ENCODE results near the gene ASB16. TPM values are rescaled to one million over a fixed set of nuclear protein-coding genes. Genes with fewer than 3 reads are reported as not detected.
"Not testable (repeated sequence)": the region's sequence is repeated elsewhere in the genome, so short reads cannot be mapped to it uniquely, and the experiment has no call there.

The ASB16 gene
- total and polyA plus RNA-seq, 9 of the 15 experiments (the other 6 are each of a cell fraction or from before 2014, with no cell fraction given), result 0.03 to 0.07 TPM; not detected in 7

- POLR2A ChIA-PET, result interaction anchor here (0.6 to 4.0 kb wide), 4 partner anchors 10 to 408 kb away, joined by 3 to 20 read pairs (median 3); partner anchors contain the start of gene HDAC5
- 84% methylated on average over 2 of the region's 3 CpGs for WGBS (ENCODE audit: insufficient coverage, low coverage, missing lambda C conversion rate)
- H3K9me3 ChIP-seq (replicated peaks; ENCODE audit: control insufficient read depth, insufficient read depth, low read depth, low read length); DNase-seq (ENCODE audit: extremely low read depth in 1 of 4, low spot score in 3 of 4); H3K27me3 ChIP-seq (ENCODE audit: control insufficient read depth in 2 of 2, insufficient read depth in 2 of 2, low read length in 2 of 2); BruUV-seq (replicated peaks); H2AFZ ChIP-seq (ENCODE audit: low read depth, low read length); H3K4me2 ChIP-seq (ENCODE audit: insufficient read depth, low read length); ATAC-seq; CTCF ChIA-PET (ENCODE audit: low intra/inter-chr PET ratio); intact Hi-C loops (cut with micrococcal nuclease); H3K27ac ChIP-seq (ENCODE audit: extremely low read depth, low read depth, low read length); FAIRE-seq; H3K4me3 ChIP-seq; H3K9me1 ChIP-seq (ENCODE audit: control insufficient read depth, insufficient read depth, low read length); in situ Hi-C loops (cut with MboI): not testable (repeated sequence)
- H3K4me1 ChIP-seq (replicated peaks in 1 of 2; ENCODE audit: control insufficient read depth in 2 of 2, insufficient read depth in 2 of 2, low read length in 2 of 2), result peaks cover 15 to 24% of the 10 kb centered on the region in 2 experiments; a peak in 4 of 5 replicates
- peaks cover 43% of the 10 kb centered on the region for H3K79me2 ChIP-seq (ENCODE audit: control insufficient read depth, insufficient read depth, low read length)
- H3K36me3 ChIP-seq (ENCODE audit: control insufficient read depth, insufficient read depth, low read length), result peaks cover 85% of the 10 kb centered on the region
- H3K9ac ChIP-seq (ENCODE audit: insufficient read depth in 1 of 2, low read depth in 2 of 2, low read length in 2 of 2), result peak overlapping the region in 1 of 2 experiments; percentile 70; a peak in 1 of 4 replicates
- H4K20me1 ChIP-seq (replicated peaks; ENCODE audit: control insufficient read depth, insufficient read depth, low read length), result peaks cover 17% of the 10 kb centered on the region
Observed at GRCh38 chr17:44149066-44149465, 21.4 kb upstream of the ASB16 start.

- FAIRE-seq, result no peak
- Histone ChIP-seq H3K36me3 (ENCODE audit: control insufficient read depth, insufficient read depth, low read length) (peaks cover 92% of the 10 kb centered on the region), H4K20me1 (replicated peaks; ENCODE audit: control insufficient read depth, insufficient read depth, low read length) (peaks cover 17% of the 10 kb centered on the region), H3K9me3 (replicated peaks; ENCODE audit: control insufficient read depth, insufficient read depth, low read depth, low read length) (no peaks in the 10 kb centered on the region), H3K27me3 (ENCODE audit: control insufficient read depth in 2 of 2, insufficient read depth in 2 of 2, low read length in 2 of 2) (no peaks in the 10 kb centered on the region), H3K9ac (ENCODE audit: insufficient read depth in 1 of 2, low read depth in 2 of 2, low read length in 2 of 2) (peak overlapping the region in 1 of 2 experiments; percentile 66; a peak in 1 of 4 replicates), H3K79me2 (ENCODE audit: control insufficient read depth, insufficient read depth, low read length) (peaks cover 43% of the 10 kb centered on the region), H3K4me2 (ENCODE audit: insufficient read depth, low read length) (peak overlapping the region; percentile 10), H3K4me3 (no peak overlapping the region), H3K9me1 (ENCODE audit: control insufficient read depth, insufficient read depth, low read length) (no peaks in the 10 kb centered on the region), H3K27ac (ENCODE audit: extremely low read depth, low read depth, low read length) (peak overlapping the region; percentile 20; the same call in 2 of the 3 replicates), H3K4me1 (replicated peaks in 1 of 2; ENCODE audit: control insufficient read depth in 2 of 2, insufficient read depth in 2 of 2, low read length in 2 of 2) (peaks cover 15 to 24% of the 10 kb centered on the region in 2 experiments; a peak in 4 of 5 replicates), H2AFZ (ENCODE audit: low read depth, low read length) (no peak overlapping the region)
- 95% methylated on average over 4 of the region's 4 CpGs for WGBS (ENCODE audit: insufficient coverage, low coverage, missing lambda C conversion rate)
- intact Hi-C loops (cut with micrococcal nuclease), result no loop called here
- POLR2A ChIA-PET, result interaction anchor here (0.6 to 2.2 kb wide), 10 partner anchors 8 to 1570 kb away, joined by 3 to 14 read pairs (median 4); partner anchors contain the start of genes HROB and TMUB2
- TF ChIP-seq ZC3H8 (IDR thresholded peaks at IDR 0.05) (no peak), RBFOX2 (IDR thresholded peaks at IDR 0.05; ENCODE audit: low read depth, low read length) (0 out of 2 replicates have a peak, but pooled peaks have one; percentile 23)
- no peak for ATAC-seq
- in situ Hi-C loops (cut with MboI), result no loop called here
- no TSS peak for BruUV-seq (replicated peaks)
- DNase-seq (ENCODE audit: extremely low read depth in 1 of 4, low spot score in 3 of 4), result no peak
- CTCF ChIA-PET (ENCODE audit: low intra/inter-chr PET ratio), result no interaction called here
Observed at GRCh38 chr17:44149750-44150329, 20.7 kb upstream of the ASB16 start.
